Bone marrow (tissue), 2 donors: ENCODE data around the gene MRO.
A peak's percentile ranks its signal among the peaks of the same experiment; 100 is the strongest.
"Not testable (repeated sequence)": the region's sequence is repeated elsewhere in the genome, so short reads cannot be mapped to it uniquely, and the experiment has no call there.

ENCODE experiments used
- DNase-seq, 2 donors: peaks; one replicate each; lab custom pipeline; 2025; lab: John Stamatoyannopoulos, UW

The MRO gene

GRCh38 chr18:50836521-50836957 is 16.7 kb upstream of the MRO start:
- DNase-seq, result no peak

DNA sequence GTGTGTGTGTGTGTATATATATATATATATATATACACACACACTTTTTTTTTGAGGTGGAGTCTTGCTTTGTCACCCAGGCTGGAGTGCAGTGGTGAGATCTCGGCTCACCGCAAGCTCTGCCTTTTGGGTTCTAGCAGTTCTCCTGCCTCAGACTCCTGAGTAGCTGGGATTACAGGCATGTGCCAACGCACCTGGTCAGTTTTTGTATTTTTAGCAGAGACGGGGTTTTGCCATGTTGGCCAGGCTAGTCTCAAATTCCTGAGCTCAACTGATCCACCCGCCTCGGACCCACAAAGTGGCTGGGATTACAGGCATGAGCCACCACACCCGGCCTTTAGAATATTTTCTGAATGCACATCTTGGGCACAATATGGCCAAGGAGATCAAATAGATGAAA is 13.7 kb upstream of the MRO start:
- DNase-seq, result not testable (repeated sequence)

- DNase-seq, result no peak
Observed at GRCh38 chr18:50832754-50833153, 12.9 kb upstream of the MRO start.

- no peak for DNase-seq
Observed at GRCh38 chr18:50830544-50830943, 10.7 kb upstream of the MRO start.

DNA sequence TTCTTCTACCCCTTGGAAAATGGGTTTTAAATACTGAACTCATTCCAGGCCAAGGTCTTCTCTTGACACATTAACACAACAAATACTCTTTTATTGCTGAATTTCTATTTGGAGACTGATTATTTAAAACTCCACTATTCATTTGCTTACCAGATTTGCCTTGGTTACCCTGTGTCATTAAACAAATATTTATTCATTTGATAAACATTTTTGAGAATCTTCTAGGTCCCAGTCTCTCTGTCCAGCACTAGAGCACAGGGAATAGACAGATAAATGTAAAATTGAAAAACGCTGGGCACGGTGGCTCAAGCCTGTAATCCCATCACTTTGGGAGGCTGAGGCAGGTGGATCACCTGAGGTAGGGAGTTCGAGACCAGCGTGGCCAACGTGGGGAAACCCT is 9.8 kb upstream of the MRO start:
- no peak for DNase-seq

DNA sequence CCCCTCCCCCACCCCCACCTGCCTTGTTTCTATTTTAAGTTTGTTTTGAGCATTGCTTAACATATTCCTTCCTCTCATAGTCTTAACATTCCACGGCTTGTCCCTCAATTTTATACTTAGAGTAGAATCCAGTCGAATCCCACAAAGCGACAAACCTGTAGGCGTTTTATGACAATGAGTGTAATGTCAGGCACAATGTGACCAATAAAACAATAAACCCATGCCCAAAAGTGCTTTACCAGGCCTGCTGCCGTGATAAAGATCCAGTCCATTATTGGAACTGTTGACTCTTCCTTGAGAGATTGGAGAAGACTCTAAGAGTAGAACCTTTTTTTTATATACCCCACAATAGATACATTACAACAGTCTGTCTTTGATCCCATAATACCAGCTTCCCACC is 6.2 kb upstream of the MRO start:
- DNase-seq, result no peak

- DNase-seq, result no peak
Observed at GRCh38 chr18:50825621-50826020, 5.8 kb upstream of the MRO start.

GRCh38 chr18:50822756-50823155 is 2.9 kb upstream of the MRO start:
- DNase-seq, result no peak

- DNase-seq, result peak in 1 of 2 donors; percentile 75
Observed at GRCh38 chr18:50820901-50821520, 1.2 kb upstream of the MRO start.

- no peak for DNase-seq
Observed at GRCh38 chr18:50819027-50819727, 639 bp downstream of the MRO start.

DNA sequence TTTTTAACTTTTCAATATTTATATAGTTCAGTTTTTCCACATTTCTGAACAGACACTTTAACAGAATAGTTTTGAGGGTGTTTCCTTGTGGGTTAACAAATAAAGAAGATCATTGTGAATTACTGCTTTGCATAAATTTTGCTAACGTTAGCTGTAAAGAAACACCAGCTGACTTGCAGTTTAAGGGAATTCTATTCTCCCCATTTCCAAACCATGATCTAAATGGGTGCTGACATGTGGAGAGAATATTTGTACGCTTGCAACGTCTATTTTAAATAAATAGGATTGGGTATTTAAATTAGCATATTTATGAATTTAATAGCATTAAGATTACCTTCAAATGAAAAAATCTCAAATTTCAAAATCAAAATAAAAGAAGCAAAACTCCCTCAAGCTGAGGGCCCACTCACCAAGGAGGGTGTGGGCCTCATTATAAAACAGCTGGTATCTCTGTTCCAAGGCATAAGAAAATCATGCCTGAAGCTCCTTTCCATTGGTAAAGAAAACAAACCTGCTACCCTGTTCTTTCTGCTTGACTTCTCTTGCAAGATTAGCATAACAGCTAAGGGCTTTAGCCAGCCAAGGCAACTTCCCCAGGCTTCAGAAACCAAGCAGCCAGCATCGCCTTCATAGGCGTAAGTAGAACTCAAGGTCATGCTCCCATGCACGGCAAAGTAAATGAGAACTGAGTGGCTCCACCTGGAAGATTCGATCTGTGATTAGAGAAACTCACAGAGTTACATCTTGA is 3.2 kb downstream of the MRO start:
- DNase-seq, result no peak

- no peak for DNase-seq
Observed at GRCh38 chr18:50814395-50814794, 5.4 kb downstream of the MRO start.

DNA sequence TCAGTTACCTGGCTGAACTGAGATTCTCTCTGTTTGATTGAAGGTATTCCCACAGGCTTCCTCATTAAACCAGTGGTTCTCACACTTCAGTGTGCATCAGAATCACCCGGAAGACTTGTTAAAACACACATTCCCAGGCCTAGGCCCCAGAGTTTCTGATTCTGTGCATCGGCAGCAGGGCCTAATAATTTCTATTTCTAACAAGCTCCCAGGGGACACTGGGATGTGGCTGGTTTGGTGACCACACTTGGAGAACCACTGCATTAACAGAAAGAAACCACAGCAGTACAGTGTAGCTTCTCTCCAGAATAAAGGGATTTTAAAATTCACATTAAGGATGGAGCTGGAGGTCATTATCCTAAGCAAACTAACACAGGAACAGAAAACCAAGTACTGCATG is 6.5 kb downstream of the MRO start:
- DNase-seq, result no peak

DNA sequence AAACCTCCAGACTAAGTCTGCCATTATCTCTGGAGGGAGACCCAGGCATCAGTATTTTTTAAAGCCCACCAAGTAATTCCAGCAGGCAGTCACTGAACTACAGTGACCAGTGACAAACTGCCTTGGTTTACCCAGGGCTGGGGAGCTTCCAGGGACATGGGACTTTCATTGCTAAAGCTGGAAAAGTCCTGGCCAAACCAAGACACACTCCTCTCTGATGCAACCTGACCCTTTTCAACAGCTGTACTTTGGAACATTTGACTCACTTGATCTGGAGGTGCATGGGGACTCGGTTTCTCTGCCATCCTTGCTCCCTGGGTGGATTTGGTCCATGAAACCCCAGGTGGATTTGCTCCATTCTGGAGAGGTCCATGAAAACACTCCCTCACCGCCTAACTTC is 7.0 kb downstream of the MRO start:
- DNase-seq, result no peak

- no peak for DNase-seq
Observed at GRCh38 chr18:50807176-50807575, 12.6 kb downstream of the MRO start.

DNA sequence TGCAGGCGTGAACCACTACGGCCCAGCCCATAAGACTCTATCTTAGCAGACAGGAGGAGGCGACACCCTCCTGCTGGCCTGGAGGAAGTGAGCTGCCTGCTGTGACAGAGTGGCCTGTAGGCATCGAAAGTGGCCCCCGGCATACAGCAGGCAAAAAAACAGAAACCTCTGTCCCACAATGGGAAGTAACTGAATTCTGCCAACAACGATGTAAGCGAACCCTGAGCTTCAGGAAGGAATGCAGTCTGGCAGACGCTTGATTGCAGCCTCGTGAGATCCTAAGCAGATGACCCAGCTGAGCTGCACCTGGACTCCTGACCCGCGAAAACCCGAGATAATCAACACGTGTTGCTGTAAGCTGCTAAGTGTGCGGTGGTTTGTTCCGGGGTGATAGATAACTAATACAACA is 13.6 kb downstream of the MRO start:
- DNase-seq, result peak in 1 of 2 donors; percentile 8

- DNase-seq, result no peak
Observed at GRCh38 chr18:50805732-50806131, 14.1 kb downstream of the MRO start.

GRCh38 chr18:50803592-50803991 is 16.2 kb downstream of the MRO start:
- DNase-seq, result no peak

DNA sequence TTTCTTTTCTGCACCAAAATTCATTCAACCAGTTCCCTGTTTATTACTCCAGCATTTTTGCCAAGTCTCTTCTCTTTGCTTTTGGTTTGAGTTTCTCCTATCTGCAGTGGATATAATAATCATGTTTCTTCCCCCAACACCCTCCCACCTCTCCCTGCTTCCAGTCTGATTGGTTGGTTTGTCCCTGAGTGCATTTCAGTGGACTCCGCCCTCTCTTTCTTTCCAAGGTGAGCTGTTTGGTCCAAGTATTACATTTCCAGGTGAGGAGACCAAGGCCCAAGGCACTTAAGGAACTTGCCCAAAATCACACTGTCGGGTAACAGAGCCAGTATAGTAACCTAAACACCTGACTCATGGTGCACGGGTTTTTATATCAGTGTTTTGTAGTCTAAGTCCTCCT is 17.7 kb downstream of the MRO start:
- DNase-seq, result no peak

GRCh38 chr18:50797142-50797541 is 22.7 kb downstream of the MRO start:
- no peak for DNase-seq

DNA sequence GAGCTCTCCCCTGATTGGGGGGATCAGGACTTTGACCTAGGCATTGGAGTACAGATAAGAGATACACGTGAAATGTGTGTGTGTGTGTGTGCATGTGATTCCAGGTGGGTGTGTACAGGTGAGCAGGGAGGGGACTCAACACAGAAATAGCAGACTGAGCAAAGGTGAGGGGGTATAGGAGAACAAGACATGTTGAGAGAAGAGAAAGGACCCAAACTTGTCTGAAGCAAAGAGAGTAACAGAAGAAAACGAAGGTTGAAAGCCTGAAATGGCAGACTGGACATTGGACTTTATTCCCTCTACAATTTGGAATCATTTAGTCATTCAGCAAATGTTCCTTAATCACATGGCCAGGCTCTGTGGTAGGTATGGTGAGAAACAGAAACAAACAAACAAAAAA is 23.3 kb downstream of the MRO start:
- DNase-seq, result no peak

GRCh38 chr18:50793641-50794565 is 25.9 kb downstream of the MRO start:
- no peak for DNase-seq
